Measurements from ENCODE around the gene OBP2B.

The OBP2B gene

GRCh38 chr9:133169102-133169501 is 39.9 kb downstream of the OBP2B start:
- in situ Hi-C loops (cut with MboI; ENCODE audit: low sequenced_read_pairs): no loop called here

DNA sequence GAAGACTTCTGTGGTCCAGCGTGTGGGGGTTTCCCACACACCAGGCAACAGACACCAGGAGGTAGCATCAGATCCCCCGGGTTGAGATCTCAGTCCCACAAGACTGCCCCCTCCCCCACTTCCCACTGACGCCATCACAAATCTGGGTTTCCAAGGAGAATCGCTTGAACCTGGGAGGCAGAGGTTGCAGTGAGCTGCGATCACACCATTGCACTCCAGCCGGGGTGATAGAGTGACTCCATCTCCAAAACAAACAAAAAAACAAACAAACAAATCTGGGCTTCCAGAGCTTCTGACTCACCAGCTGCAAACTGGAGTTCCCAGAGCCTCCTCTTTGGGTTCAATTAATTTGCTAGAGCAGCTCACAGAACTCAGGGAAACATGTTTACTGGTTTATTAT is 40.6 kb downstream of the OBP2B start:
- in situ Hi-C loops (cut with MboI; ENCODE audit: low sequenced_read_pairs): no loop called here

DNA sequence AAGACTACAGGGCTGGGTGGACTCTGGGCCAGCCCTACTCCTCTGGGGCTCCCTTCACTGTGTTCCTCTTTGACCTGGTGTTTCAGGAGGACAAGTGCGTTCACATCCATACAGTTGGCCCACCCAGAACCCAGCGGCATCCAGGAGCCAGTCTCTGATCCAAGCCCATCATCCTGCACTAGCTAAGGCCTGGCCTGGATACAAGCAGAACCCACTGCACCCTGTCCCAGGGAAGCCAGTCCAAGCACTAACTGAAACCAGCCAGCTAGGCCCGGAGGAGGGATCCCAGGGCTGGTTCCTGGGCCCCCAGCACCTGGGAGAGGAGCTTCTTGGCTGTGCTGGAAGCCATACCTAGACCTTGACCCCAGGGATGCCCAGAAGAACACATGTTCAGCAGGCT is 41.3 kb downstream of the OBP2B start:
- in situ Hi-C loops (cut with MboI; ENCODE audit: low sequenced_read_pairs): no loop called here

DNA sequence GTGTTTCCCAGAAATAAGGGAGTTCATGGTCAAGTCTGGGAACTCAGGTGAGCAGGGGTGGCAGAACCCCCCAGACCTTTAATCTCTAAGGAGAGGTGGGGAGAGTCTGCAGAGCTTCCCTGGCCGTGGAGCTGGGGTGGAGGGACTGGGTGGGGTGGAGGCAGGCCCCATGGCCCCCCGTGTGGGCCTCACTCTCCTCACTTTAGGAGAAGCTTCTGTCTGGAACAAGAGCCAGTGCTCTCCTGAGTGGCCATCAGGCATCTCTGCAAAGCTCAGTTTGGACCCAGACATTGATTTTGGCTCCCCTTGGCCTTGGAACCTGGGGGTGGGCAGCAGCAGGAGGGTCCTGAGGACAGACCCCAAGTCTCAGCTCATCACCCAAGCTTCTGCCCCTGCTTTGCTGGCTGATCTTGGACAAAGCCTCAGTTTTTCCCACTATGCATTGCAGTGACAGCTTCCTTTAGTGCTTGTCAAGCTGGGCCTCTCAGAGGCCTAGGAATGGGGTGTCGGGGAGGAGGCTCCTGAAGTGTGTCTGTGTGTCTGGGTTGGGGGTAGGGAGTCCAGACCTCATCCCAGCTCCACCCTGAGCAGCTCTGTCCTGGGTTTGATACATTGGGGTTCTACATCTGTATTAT is 41.8 kb downstream of the OBP2B start:
- in situ Hi-C loops (cut with MboI; ENCODE audit: low sequenced_read_pairs): no loop called here

DNA sequence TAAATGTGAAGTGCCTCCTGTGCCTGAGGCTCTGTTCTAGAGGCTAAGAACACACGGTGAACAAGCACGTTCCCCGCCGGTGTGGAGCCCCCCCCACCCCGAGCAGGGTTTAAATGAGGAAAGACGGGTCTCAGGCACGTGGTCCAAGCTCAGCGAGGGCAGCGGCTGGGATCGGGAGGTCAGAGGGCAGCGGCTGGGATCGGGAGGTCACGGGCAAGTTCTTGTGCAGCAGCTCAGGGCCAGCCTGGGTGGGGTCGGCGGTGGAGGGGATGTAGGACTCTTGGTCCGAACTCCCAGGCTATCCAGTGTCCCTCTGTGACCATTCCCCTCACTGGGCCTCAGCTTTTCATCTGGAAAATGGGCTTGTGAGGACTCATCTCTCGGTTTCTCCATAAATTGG is 42.7 kb downstream of the OBP2B start:
- in situ Hi-C loops (cut with MboI; ENCODE audit: low sequenced_read_pairs): no loop called here

GRCh38 chr9:133165452-133165730 is 43.7 kb downstream of the OBP2B start:
- in situ Hi-C loops (cut with MboI; ENCODE audit: low sequenced_read_pairs): no loop called here

- in situ Hi-C loops (cut with MboI; ENCODE audit: low sequenced_read_pairs): no loop called here
Observed at GRCh38 chr9:133164191-133164590, 44.9 kb downstream of the OBP2B start.

DNA sequence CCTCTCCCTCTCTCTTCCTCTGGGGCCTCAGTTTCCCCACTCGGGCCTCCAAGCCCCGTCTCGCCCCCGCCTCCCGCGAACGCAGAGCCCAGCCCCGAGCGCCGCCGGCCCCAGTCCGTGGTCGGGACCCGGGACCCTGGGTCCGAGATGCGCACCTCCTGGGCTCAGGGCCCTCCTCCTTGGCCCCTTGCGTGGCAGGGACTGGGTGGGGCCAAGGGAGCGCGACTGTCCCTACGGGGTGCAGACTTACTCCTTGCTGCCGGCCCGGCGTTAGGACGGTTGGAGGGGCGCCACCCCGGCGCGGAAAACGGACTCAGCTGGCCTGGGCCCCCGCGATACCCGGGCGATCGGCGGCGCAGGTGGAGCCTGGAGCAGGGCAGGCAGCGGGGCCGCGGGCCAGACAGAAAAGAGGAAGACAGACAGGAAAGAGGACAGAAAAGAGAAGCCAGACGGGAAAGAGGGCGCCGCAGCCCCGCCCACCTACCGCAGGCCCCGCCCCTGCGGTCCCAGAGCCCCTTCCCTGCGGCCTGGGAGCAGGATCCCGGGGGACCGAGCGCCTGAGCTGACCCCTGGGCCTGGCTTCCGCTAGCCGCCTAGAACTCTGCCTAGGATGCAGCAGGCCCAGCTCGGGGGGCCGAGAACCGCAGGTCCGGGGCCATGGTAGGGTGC is 45.4 kb downstream of the OBP2B start, which contains the start of gene GBGT1:
Gene GBGT1 (minus strand): TSS at position 411 of the 669 bp plus-strand sequence. CDS start 1,502 bp downstream, outside the sequence.
- in situ Hi-C loops (cut with MboI; ENCODE audit: low sequenced_read_pairs): no loop called here

- in situ Hi-C loops (cut with MboI; ENCODE audit: low sequenced_read_pairs): no loop called here
Observed at GRCh38 chr9:133162861-133163503, 46.1 kb downstream of the OBP2B start.

- in situ Hi-C loops (cut with MboI; ENCODE audit: low sequenced_read_pairs): no loop called here
Observed at GRCh38 chr9:133161547-133161950, 47.5 kb downstream of the OBP2B start.

GRCh38 chr9:133160742-133161546 is 48.1 kb downstream of the OBP2B start:
- in situ Hi-C loops (cut with MboI; ENCODE audit: low sequenced_read_pairs): no loop called here

GRCh38 chr9:133158695-133159094 is 50.4 kb downstream of the OBP2B start:
- in situ Hi-C loops (cut with MboI; ENCODE audit: low sequenced_read_pairs): no loop called here

Measured in hTERT RPE-1 (cell line).